ENCODE results near the gene TSR1.

TSR1 gene

GRCh38 chr17:2344528-2344927, 8.3 kb upstream of the TSR1 start:
- peak; percentile 55 for DNase-seq (ENCODE audit: low read depth)
- TF ChIP-seq CTCF (conservative IDR thresholded peaks at IDR 0.05; ENCODE audit: control insufficient read depth, insufficient read depth, low read depth, low read length) = no peak
- no peak overlapping the region for H3K4me3 ChIP-seq (ENCODE audit: control insufficient read depth, low read depth, low read length)

GRCh38 chr17:2343421-2343820, 7.2 kb upstream of the TSR1 start:
- no peak overlapping the region for H3K4me3 ChIP-seq (ENCODE audit: control insufficient read depth, low read depth, low read length)
- no peak for TF ChIP-seq CTCF (conservative IDR thresholded peaks at IDR 0.05; ENCODE audit: control insufficient read depth, insufficient read depth, low read depth, low read length)
- DNase-seq (ENCODE audit: low read depth) = no peak

GRCh38 chr17:2338315-2338657, 2.0 kb upstream of the TSR1 start:
- DNase-seq (ENCODE audit: low read depth) = no peak
- no peak for TF ChIP-seq CTCF (conservative IDR thresholded peaks at IDR 0.05; ENCODE audit: control insufficient read depth, insufficient read depth, low read depth, low read length)
- peak overlapping the region; percentile 97 for H3K4me3 ChIP-seq (ENCODE audit: control insufficient read depth, low read depth, low read length)

- peak overlapping the region; percentile 97 for H3K4me3 ChIP-seq (ENCODE audit: control insufficient read depth, low read depth, low read length)
- DNase-seq (ENCODE audit: low read depth) = peak; percentile 26
- TF ChIP-seq CTCF (conservative IDR thresholded peaks at IDR 0.05; ENCODE audit: control insufficient read depth, insufficient read depth, low read depth, low read length) = no peak
Observed at GRCh38 chr17:2337544-2338314, 1.5 kb upstream of the TSR1 start.

GRCh38 chr17:2336852-2337543, 741 bp upstream of the TSR1 start, which contains the start of gene SGSM2:
SGSM2 (plus strand) TSS chr17:2337501; CDS start chr17:2337689, 188 bp downstream.
- DNase-seq (ENCODE audit: low read depth) = peak; percentile 15
- peak within 1 kb of the TSS; percentile 97 for H3K4me3 ChIP-seq (ENCODE audit: control insufficient read depth, low read depth, low read length)
- no peak for TF ChIP-seq CTCF (conservative IDR thresholded peaks at IDR 0.05; ENCODE audit: control insufficient read depth, insufficient read depth, low read depth, low read length)

GRCh38 chr17:2335726-2336214, 487 bp downstream of the TSR1 start:
- DNase-seq (ENCODE audit: low read depth) = no peak
- peak overlapping the region; percentile 97 for H3K4me3 ChIP-seq (ENCODE audit: control insufficient read depth, low read depth, low read length)
- TF ChIP-seq CTCF (conservative IDR thresholded peaks at IDR 0.05; ENCODE audit: control insufficient read depth, insufficient read depth, low read depth, low read length) = no peak

Measured in fibroblast of mammary gland (primary cell).